ENCODE results near the gene SUPT3H. TPM values are rescaled to one million over a fixed set of nuclear protein-coding genes. Genes with fewer than 3 reads are reported as not detected.
"Not testable (repeated sequence)": the region's sequence is repeated elsewhere in the genome, so short reads cannot be mapped to it uniquely, and the experiment has no call there.

The SUPT3H gene
- total RNA-seq, 1 donor from 2014 or later, result 1.2 TPM

GRCh38 chr6:45075246-45075645 is 302.5 kb downstream of the SUPT3H start:
- DNase-seq (ENCODE audit: low spot score) (no peak), ATAC-seq (no peak)

- ATAC-seq, result no peak
- DNase-seq (ENCODE audit: low spot score), result no peak
Measured at GRCh38 chr6:45074439-45074838, 303.3 kb downstream of the SUPT3H start.

- DNase-seq (ENCODE audit: low spot score) (no peak), ATAC-seq (no peak)
Measured at GRCh38 chr6:45073771-45074170, 304.0 kb downstream of the SUPT3H start.

GRCh38 chr6:45072673-45073072 is 305.1 kb downstream of the SUPT3H start:
- ATAC-seq, result no peak

GRCh38 chr6:45072016-45072415 is 305.7 kb downstream of the SUPT3H start:
- no peak for DNase-seq (ENCODE audit: low spot score)

More at GRCh38 chr6:45072673-45073072, 305.1 kb downstream of the SUPT3H start:
- no peak for DNase-seq (ENCODE audit: low spot score)

GRCh38 chr6:45069091-45069490 is 308.6 kb downstream of the SUPT3H start:
- ATAC-seq (no peak), DNase-seq (ENCODE audit: low spot score) (no peak)

More at GRCh38 chr6:45072016-45072415, 305.7 kb downstream of the SUPT3H start:
- ATAC-seq, result no peak

- ATAC-seq, result not testable (repeated sequence)
Measured at GRCh38 chr6:45067446-45067845, 310.3 kb downstream of the SUPT3H start.

GRCh38 chr6:45062659-45063058 is 315.1 kb downstream of the SUPT3H start:
- ATAC-seq; DNase-seq (ENCODE audit: low spot score): not testable (repeated sequence)

More at GRCh38 chr6:45067446-45067845, 310.3 kb downstream of the SUPT3H start:
- not testable (repeated sequence) for DNase-seq (ENCODE audit: low spot score)

- ATAC-seq (no peak), DNase-seq (ENCODE audit: low spot score) (no peak)
Measured at GRCh38 chr6:45057711-45058110, 320.0 kb downstream of the SUPT3H start.

- DNase-seq (ENCODE audit: low spot score) (no peak), ATAC-seq (no peak)
Measured at GRCh38 chr6:45054610-45055009, 323.1 kb downstream of the SUPT3H start.

GRCh38 chr6:45052325-45052724 is 325.4 kb downstream of the SUPT3H start:
- ATAC-seq, result no peak
- no peak for DNase-seq (ENCODE audit: low spot score)

GRCh38 chr6:45049188-45049843 is 328.4 kb downstream of the SUPT3H start:
- DNase-seq (ENCODE audit: low spot score) (no peak), ATAC-seq (no peak)

- ATAC-seq, result no peak
- no peak for DNase-seq (ENCODE audit: low spot score)
Measured at GRCh38 chr6:45047573-45047972, 330.2 kb downstream of the SUPT3H start.

GRCh38 chr6:45045253-45045601 is 332.5 kb downstream of the SUPT3H start:
- ATAC-seq (no peak), DNase-seq (ENCODE audit: low spot score) (no peak)

- ATAC-seq (no peak), DNase-seq (ENCODE audit: low spot score) (no peak)
Measured at GRCh38 chr6:45044510-45045252, 333.1 kb downstream of the SUPT3H start.

- no peak for DNase-seq (ENCODE audit: low spot score)
- ATAC-seq, result peak; percentile 36
Measured at GRCh38 chr6:45044086-45044485, 333.6 kb downstream of the SUPT3H start.

GRCh38 chr6:45042673-45043072 is 335.1 kb downstream of the SUPT3H start:
- not testable (repeated sequence) for DNase-seq (ENCODE audit: low spot score); ATAC-seq

GRCh38 chr6:45038226-45038625 is 339.5 kb downstream of the SUPT3H start:
- DNase-seq (ENCODE audit: low spot score), result no peak
- ATAC-seq, result no peak

- no peak for ATAC-seq
- no peak for DNase-seq (ENCODE audit: low spot score)
Measured at GRCh38 chr6:45036103-45036502, 341.6 kb downstream of the SUPT3H start.

GRCh38 chr6:45032426-45032825 is 345.3 kb downstream of the SUPT3H start:
- DNase-seq (ENCODE audit: low spot score), result no peak
- ATAC-seq, result no peak

GRCh38 chr6:45031601-45032000 is 346.1 kb downstream of the SUPT3H start:
- ATAC-seq, result no peak
- no peak for DNase-seq (ENCODE audit: low spot score)

- ATAC-seq (no peak), DNase-seq (ENCODE audit: low spot score) (no peak)
Measured at GRCh38 chr6:45027126-45027525, 350.6 kb downstream of the SUPT3H start.
